NCI-H2029 treated with DMSO at 0.1 percent for 48 hours (cell line): ENCODE results near the gene P3R3URF.
"Not testable (repeated sequence)": the region's sequence is repeated elsewhere in the genome, so short reads cannot be mapped to it uniquely, and the experiment has no call there.

ENCODE experiments used
- DNase-seq: peaks from one replicate; lab custom pipeline; 2025; lab: John Stamatoyannopoulos, UW

The P3R3URF gene

GRCh38 chr1:46176211-46176865 lies at the start of gene P3R3URF:
P3R3URF (minus strand) TSS chr1:46176488; CDS start chr1:46176471, 17 bp downstream.
- DNase-seq = no peak

GRCh38 chr1:46224966-46225365 lies 48.7 kb upstream of the P3R3URF start:
- no peak for DNase-seq

- DNase-seq = peak; percentile 90
Measured at GRCh38 chr1:46223472-46223943, 47.2 kb upstream of the P3R3URF start.

- not testable (repeated sequence) for DNase-seq
Measured at GRCh38 chr1:46223055-46223454, 46.8 kb upstream of the P3R3URF start.

- no peak for DNase-seq
Measured at GRCh38 chr1:46221749-46222148, 45.5 kb upstream of the P3R3URF start.

- DNase-seq = no peak
Measured at GRCh38 chr1:46220808-46221207, 44.5 kb upstream of the P3R3URF start.

GRCh38 chr1:46219551-46220520 lies 43.5 kb upstream of the P3R3URF start:
- no peak for DNase-seq

- DNase-seq = no peak
Measured at GRCh38 chr1:46218443-46218842, 42.2 kb upstream of the P3R3URF start.

GRCh38 chr1:46215504-46215903 lies 39.2 kb upstream of the P3R3URF start:
- DNase-seq = no peak

GRCh38 chr1:46211051-46211450 lies 34.8 kb upstream of the P3R3URF start:
- no peak for DNase-seq

GRCh38 chr1:46210561-46210960 lies 34.3 kb upstream of the P3R3URF start:
- DNase-seq = no peak

GRCh38 chr1:46206399-46206798 lies 30.1 kb upstream of the P3R3URF start:
- DNase-seq = no peak

- no peak for DNase-seq
Measured at GRCh38 chr1:46205791-46206190, 29.5 kb upstream of the P3R3URF start.

- no peak for DNase-seq
Measured at GRCh38 chr1:46205141-46205540, 28.9 kb upstream of the P3R3URF start.

GRCh38 chr1:46204406-46204742 lies 28.1 kb upstream of the P3R3URF start:
- peak; percentile 44 for DNase-seq

- DNase-seq = no peak
Measured at GRCh38 chr1:46203738-46204405, 27.6 kb upstream of the P3R3URF start.

GRCh38 chr1:46199233-46199749 lies 23.0 kb upstream of the P3R3URF start:
- no peak for DNase-seq

- peak; percentile 49 for DNase-seq
Measured at GRCh38 chr1:46197964-46198811, 21.9 kb upstream of the P3R3URF start, which contains the start of gene POMGNT1. POMGNT1 (minus strand) TSS chr1:46198434; CDS start chr1:46197821, 613 bp downstream.

GRCh38 chr1:46197560-46197963 lies 21.3 kb upstream of the P3R3URF start:
- no peak for DNase-seq

- no peak for DNase-seq
Measured at GRCh38 chr1:46196609-46197008, 20.3 kb upstream of the P3R3URF start.

GRCh38 chr1:46194641-46195193 lies 18.4 kb upstream of the P3R3URF start:
- DNase-seq = no peak
